SK-N-DZ (cell line): ENCODE results near the gene FBN3.
"Not testable (repeated sequence)": the region's sequence is repeated elsewhere in the genome, so short reads cannot be mapped to it uniquely, and the experiment has no call there.

Source experiments
- DNase-seq: peaks from one replicate; pipeline ENCODE4 v3.0.0-alpha.2; 2015; ENCODE audit warnings: low spot score

Gene FBN3

GRCh38 chr19:8117991-8118390 lies 31.4 kb downstream of the FBN3 start:
- no peak for DNase-seq

GRCh38 chr19:8116437-8117293 lies 32.7 kb downstream of the FBN3 start:
- no peak for DNase-seq

DNA sequence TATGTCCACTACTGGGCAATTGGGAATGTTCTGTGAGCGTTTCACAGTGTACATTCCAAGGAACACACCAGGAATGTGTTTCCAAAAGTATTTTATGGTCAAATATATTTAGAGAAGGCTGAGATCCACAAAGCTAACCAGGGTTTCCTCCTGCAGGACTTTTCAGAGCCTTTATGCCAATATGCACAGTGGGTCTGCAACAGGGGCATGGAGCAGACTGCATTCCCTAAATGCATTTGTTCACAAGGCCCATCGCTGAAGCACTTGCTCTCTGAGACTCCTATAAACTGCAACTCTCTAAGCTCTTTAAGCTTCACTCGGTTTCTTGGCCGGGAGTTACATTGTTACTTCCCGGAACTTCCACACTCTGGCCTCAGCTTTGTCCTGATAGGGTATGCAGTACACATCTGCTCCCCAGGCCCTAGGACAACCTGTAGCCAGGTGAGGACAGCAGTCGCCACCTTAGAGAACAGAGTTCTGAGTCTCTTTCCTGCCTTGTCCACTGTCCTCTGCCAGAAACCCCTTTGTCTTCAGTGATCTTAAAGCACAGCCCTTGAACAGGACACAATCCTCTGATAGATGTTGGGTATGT lies 33.5 kb downstream of the FBN3 start:
- DNase-seq = no peak

GRCh38 chr19:8113017-8113416 lies 36.4 kb downstream of the FBN3 start:
- no peak for DNase-seq

GRCh38 chr19:8111376-8111775 lies 38.0 kb downstream of the FBN3 start:
- DNase-seq = no peak

DNA sequence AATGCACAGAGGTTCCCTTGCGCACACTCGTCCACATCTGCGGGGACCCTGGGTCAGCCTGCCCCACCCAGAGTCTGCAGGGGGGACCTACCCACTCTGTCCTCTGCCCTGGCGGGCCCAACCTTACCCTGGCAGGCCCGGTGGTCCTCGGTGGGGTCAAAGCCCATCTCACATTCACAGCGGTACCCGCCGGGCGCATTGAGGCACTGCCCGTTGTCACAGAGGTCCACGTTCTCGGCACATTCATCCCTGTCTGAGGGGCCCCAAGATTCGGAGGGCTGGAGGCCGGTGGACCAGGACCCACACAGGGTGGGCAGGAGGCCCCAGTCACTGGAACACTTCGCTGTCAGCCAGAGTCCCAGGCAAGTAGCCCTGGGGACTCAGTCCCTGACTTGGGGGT lies 38.5 kb downstream of the FBN3 start:
- no peak for DNase-seq

DNA sequence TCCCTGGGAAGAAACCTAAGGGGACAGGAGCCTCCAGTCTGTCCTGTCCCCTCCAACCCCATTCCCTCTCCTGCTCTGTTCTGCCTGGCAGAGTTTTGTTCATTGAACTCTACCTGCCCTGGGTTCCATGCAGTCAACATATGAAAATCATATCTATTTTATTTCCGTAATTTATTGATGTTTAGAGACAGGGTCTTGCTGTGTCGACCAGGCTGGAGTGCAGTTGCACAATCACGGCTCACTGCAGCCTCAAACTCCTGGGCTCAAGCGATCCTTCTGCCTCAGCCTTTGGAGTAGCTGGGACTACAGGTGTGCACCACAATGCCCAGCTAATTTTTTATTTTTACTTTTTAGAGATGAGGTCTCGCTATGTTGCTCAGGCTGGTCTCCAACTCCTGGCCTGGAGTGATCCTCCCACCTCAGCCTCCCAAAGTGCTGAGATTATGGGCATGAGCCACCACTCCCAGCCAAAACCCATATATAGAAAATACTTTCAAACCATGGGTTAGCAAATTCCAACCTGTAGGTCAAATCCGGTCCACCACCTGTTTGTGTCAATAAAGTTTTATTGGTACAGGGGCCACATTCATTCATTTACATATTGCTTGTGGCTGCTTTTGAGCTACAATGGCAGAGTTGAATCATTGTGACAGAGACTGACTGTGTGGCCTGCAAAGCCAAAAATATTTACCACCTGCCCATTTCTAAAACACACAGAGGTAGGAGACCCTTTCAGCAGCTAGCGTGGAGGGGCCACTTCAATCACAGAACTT lies 39.3 kb downstream of the FBN3 start:
- DNase-seq = no peak

DNA sequence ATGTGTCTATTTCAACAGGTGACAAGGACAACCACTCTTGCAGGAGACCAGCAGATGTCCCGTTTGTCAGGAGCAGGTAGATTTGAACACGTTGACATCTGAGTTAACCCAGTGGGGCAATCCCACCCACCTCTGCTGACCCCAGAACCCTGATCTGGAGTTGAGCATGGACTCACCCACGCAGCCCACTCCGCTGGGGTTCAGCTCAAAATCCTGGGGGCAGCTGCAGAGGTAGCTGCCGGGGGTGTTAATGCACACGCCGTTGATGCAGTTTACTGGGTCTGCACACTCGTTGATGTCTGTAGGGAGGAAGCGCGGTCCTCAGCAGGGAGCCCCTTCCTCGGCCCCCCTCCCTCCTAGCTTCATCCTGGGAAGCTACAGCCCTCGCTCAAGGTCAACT lies 39.9 kb downstream of the FBN3 start:
- no peak for DNase-seq

- DNase-seq = no peak
These were observed 40.6 kb downstream of the FBN3 start for GRCh38 chr19:8108560-8109445.

DNA sequence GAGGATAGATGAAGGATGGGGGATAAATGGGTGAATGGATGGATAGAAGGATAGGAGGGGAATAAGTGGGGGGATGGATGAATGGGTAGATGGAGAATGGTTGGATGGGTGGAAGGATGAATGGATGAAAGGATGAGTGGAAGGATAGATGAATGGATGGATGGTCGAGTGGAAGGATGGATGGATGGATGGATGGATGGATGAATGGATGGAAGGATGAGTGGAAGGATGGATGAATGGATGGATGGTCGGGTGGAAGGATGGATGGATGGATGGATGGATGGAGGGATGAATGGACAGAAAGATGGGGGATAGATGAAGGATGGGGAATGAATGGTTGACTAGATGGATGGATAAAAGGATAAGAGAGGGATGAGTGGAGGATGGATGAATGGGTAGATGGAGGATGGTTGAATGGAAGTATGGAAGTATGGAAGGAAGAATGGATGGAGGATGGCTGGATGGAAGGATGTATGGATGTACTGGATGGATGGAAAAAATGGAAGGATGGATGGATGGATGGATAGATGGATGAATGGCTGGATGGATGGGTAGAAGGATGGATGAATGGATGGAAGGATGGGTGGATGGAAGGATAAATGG lies 42.0 kb downstream of the FBN3 start:
- DNase-seq = no peak

DNA sequence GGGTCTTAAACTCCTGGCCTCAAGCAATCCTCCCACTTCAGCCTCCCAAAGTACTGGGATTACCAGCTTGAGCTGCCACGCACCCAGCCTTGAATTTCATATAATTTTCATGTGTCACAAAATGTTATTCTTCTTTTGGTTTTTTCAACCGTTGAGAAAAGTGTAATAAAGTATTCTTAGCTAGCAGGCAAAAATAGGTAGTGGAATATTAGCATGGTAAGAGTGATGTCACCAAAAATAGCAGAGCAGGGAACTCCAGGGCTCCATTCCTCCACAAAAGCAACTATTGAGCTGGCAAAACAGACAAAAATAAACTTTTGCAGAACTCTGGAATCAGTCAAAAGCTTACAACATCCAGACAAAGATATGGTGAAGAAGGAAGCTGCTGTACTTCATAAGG lies 43.9 kb downstream of the FBN3 start:
- no peak for DNase-seq

DNA sequence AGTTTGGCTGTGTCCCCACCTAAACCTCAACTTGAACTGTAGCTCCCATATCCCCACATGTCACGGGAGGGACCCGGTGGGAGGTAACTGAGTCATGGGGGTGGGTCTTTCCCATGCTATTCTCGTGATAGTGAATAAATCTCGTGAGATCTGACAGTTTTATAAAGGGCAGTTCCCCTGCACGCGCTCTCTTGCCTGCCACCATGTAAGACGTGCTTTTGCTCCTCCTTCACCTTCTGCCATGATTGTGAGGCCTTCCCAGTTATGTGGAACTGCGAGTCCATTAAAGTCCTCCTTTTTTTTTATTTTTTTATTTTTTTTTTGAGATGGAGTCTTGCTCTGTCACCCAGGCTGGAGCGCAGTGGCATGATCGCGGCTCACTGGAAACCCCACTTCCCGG lies 47.5 kb downstream of the FBN3 start:
- not testable (repeated sequence) for DNase-seq

DNA sequence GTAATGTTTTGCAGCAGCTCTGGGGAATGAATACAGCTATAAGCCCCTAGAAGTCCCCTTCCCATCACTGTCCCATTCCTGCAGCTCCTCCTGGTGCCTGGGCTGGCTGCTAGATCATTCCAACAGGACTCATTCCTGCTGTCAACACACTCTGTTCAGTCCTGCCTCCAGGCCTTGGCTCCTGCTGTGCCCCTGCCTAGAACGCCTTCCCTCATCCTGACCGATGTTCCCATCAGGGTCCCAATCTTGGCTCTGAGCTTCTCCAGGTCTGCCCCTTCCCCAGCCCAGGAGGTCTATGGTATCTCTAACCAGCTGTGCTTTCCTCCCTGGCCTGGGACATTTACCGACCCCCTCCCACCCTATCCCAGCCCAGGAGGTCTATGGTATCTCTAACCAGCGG lies 48.1 kb downstream of the FBN3 start:
- no peak for DNase-seq

- DNase-seq = no peak
These were observed 51.5 kb downstream of the FBN3 start for GRCh38 chr19:8097681-8098567.

DNA sequence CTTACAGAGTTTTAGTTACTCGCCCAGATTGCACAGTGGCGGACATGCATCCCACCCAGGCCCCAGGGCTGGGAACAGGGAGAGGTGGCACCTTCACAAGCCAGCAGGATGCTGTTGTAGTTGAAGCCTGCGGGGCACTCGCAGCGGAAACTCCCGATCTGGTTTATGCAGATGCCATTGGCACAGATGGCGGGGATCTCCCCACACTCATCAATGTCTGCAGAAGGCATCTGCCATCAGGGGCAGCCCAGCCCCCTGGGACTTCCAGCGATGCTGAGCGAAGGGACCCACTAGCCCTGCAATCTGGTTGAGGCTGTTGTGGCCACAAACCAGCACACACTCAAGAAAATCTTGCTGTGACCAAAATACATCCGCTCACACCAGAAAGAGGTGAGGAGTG lies 52.2 kb downstream of the FBN3 start:
- DNase-seq = no peak

DNA sequence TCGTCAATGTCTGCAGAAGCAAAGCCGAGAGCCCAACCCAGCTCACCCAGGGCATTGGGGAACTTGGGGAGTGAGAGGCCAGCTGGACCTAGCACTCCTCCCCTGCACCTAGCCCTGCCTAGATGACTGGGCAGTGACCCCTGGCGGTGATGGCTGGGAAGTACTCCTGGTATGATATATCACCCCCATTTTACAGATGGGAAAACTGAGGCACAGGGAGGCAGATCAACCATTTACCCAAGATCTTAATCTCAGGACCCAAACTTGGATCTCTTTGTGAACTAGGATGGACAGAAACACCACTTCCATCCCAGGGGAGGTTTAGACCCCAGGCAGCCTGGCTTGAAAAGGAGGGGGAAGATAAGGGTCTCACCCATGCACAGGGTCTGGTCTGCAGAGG lies 53.3 kb downstream of the FBN3 start:
- DNase-seq = no peak

DNA sequence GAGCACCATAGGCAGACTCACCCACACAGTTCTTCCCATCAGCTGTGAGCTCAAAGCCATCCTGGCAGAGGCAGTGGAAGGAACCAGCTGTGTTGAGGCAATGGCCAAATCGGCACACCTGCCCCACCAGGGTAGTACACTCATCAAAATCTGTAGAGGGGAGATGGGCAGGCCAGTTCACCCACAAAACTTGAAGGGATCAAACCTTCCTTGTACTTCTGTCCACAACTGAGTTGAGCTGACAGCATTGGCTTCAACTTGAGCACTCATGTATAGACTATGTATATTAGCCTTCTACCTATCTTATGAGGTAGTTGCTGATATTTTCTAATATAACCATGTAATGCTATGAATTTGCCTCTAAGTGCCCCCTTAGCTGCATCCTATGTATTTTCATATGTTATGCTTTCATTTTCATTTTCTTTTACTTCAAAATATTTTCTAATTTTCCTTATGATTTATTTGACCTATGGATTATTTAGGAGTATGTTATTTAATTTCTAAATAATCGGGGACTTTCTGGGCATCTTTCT lies 54.0 kb downstream of the FBN3 start:
- no peak for DNase-seq

DNA sequence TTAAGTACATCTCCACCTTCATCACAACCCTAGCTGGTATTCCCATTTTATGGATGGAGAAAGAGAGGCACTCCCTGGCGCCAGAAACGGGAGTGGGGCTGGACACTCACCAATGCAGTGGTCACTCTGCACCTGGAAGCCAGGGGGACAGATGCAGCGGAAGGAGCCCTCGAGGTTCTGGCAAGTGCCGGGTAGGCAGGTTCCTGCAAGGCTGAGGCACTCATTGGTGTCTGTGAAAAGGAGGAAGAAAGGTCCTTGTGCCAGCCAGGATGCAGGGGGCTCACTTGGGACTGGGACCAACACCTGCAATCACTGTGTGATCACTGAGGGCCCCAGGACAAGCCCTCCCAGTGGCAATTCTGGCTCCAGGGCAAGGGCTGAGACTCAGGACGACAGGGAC lies 55.1 kb downstream of the FBN3 start:
- DNase-seq = no peak

DNA sequence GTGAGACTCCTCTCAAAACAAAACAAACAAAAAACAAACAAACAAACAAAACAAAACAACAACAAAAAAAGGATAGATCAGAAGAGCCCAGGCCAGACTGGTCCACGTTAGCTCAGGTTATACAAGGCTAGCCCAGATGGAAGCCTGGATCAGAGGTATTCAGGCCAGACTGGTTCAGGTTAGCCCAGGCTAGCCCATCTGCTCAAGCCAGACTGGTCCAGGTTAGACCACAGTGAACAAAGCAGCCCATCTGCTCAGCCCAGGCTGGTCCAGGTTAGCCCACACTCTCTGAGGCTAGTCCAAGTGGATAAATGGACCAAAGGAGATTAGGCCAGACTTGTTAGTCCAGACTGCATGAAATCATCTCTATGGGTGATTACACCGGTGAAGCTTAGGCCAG lies 55.7 kb downstream of the FBN3 start:
- DNase-seq = no peak

DNA sequence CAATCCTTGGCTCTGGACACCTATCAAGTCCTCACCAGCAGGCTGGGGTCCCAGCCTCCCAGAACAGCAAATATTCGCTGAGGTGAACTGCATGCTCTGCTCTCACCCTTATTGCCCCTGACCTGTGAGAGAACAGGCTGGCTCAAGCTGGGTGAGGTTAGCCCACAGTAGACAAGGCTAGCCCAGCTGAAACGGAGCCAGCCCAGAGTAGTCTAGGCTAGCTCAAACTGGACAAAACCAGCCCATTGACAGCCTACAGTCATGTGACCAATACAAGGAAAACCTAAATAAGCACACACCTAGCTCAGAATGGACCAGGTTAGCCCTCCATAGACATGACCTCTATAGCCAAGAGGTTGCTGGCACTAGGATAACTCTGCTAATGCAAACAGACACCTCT lies 58.4 kb downstream of the FBN3 start:
- no peak for DNase-seq
